ENCODE data around the gene HOXC9.

- TF ChIP-seq NFIC (IDR thresholded peaks at IDR 0.05; ENCODE audit: borderline replicate concordance), result no peak
- TF ChIP-seq CTCF (IDR thresholded peaks at IDR 0.05), result no peak
- no peak for TF ChIP-seq MXI1 (IDR thresholded peaks at IDR 0.05; ENCODE audit: low read depth, low read length)
- TF ChIP-seq TAF1 (IDR thresholded peaks at IDR 0.05; ENCODE audit: borderline replicate concordance, low read depth, low read length), result no peak
- no peak for TF ChIP-seq REST (IDR thresholded peaks at IDR 0.05; ENCODE audit: low read depth, low read length)
- TF ChIP-seq JUND (IDR thresholded peaks at IDR 0.05), result no peak
- no peak for TF ChIP-seq GATA2 (CRISPR knock-in tag; IDR thresholded peaks at IDR 0.05)
- TF ChIP-seq FOXM1 (IDR thresholded peaks at IDR 0.05; ENCODE audit: low read depth), result no peak
- TF ChIP-seq EP300 (IDR thresholded peaks at IDR 0.05; ENCODE audit: borderline replicate concordance in 1 of 2, low read depth in 1 of 2, low read length in 1 of 2), result no peak
- TF ChIP-seq RAD21 (IDR thresholded peaks at IDR 0.05; ENCODE audit: low read length), result no peak
- no peak for TF ChIP-seq MAX (IDR thresholded peaks at IDR 0.05; ENCODE audit: low read depth)
- no peak for TF ChIP-seq USF1 (IDR thresholded peaks at IDR 0.05; ENCODE audit: borderline replicate concordance, low read depth)
- no peak for TF ChIP-seq IRF3 (IDR thresholded peaks at IDR 0.05; ENCODE audit: low read depth, low read length)
- TF ChIP-seq EZH2phosphoT487 (IDR thresholded peaks at IDR 0.05; ENCODE audit: borderline replicate concordance, low read depth), result 0 out of 2 replicates have a peak, but pooled peaks have one; percentile 69
Measured at GRCh38 chr12:53965281-53966084, 34.5 kb upstream of the HOXC9 start.

All from SK-N-SH (cell line).